CD4-positive, alpha-beta T cell treated with Interleukin-10 for 1 hour (primary cell): ENCODE data around the gene PFKFB1.
"Not testable (repeated sequence)": the region's sequence is repeated elsewhere in the genome, so short reads cannot be mapped to it uniquely, and the experiment has no call there.

ENCODE experiments used
- DNase-seq: peaks from one replicate; pipeline ENCODE4 v3.0.0-alpha.2; 2020

PFKFB1 gene

GRCh38 chrX:54992911-54993622, 921 bp downstream of the PFKFB1 start:
- DNase-seq: no peak

DNA sequence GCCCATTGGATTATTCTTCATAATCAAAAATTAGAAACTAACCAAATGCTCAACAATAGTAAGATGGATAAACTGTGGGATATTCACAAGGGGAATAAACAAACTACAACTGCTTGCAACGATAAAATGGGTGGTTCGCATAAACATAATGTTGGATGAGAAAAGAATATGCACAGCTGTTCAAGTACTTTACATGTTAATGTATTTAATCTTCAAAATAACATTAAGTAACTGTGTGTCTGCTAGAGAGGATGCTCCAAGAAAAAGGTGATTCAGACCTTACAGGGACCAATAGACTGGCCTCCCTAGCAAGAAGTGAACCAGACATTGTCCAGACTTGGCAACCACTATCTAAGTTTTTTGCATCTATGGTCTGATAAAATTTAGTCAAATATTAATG, 2.3 kb downstream of the PFKFB1 start:
- no peak for DNase-seq

DNA sequence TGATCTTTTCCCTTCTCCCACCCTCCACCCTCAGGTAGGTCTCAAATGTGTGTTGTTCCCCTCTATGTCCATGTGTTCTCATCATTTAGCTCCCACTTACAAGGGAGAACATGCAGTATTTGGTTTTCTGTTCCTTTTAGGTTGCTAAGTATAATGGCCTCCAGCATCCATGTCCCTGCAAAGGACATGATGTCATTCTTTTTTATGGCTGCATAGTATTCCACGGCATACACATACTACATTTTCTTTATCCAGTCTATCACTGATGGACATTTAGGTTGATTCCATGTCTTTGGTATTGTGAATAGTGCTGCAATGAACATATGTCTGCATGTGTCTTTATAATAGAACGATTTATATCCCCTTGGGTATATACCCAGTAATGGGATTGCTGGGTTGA, 10.7 kb downstream of the PFKFB1 start:
- DNase-seq: not testable (repeated sequence)

- DNase-seq: no peak
Measured at GRCh38 chrX:54980334-54980733, 13.7 kb downstream of the PFKFB1 start.

DNA sequence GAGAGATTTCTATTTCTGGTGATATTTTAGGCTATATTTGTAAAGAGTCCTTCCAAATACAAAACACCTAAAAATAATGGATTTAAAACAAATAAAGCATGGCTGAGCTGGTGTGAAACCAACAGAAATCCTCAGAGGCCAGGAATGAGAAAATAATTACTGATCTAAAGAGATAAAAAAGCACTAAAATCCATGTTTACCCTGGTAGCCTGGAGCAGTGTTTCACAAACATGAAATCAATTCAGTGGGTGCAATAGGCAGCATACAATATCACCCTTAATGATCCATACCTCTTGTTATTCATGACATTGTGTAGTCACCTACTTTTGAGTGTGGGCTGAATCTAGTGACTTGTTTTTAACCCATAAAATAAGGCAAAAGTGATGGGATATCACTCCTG, 14.6 kb downstream of the PFKFB1 start:
- no peak for DNase-seq

DNA sequence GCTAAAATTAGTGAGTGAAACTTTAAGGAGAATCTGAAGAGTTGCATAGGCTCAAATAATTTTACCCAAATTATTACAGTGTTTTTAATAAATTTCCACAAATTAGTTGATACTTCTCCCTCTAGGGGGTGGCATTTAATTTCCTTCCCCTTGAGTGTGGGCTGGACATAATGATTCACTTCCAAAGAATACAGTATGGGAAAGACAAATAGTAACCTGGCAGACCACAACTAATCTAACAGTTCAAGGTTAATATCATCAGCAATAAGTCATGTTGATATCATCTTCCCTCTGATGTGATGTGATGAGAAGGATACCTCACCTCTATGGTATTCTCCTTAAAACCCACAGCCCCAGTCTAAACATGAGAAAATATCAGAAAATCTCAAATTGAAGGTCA, 15.5 kb downstream of the PFKFB1 start:
- no peak for DNase-seq

GRCh38 chrX:54977387-54977786, 16.6 kb downstream of the PFKFB1 start:
- no peak for DNase-seq

DNA sequence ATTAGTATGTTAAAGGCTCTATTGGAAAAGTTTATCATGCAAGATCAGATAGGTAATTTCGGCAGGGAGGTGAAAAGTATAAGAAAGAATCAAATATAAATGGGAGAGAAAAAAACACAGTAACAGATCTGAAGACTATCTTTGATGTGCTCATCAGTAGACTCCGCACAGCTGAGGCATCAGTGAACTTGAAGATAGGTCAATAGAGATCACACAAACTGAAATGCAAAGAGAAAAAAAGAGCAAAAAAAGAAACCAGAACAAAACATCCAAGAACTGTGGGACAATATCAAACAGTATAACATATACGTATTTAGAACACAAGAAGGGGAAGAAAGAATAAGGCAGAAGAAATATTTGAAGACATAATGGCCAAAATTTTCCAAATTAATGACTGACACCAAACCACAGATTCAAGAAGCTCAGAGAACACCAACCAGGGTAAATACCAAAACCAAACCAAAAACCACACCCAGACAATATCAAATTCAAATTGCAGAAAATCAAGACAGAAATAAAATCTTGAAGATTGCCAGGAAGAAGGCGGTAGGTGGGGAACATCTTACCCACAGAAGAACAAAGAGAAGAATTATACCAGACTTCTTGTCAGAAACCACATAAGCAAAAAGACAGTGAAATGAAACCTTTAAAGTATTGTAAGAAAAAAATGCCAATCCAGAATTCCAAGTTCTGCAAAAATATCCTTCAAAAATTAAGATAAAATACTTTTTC, 29.1 kb downstream of the PFKFB1 start:
- DNase-seq: peak; percentile 15

DNA sequence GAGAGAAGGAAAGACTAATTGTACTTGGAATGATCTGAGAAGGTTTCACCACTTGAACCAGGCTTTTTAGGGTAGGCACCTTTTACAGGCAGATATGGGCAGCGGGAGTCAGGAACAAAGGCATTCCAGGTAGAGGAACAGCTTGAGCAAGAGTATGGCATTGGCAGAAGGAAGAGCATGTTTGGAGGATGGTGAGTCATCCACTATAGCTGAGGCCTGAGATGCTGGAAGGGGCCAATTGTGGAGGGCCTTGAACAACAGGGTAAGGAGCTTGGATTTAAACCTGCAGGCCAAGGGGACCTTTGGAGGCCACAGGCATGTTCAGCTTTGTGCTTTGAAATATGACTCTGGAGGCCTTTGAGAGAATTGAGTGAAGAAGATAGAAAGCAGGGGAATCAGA, 32.2 kb downstream of the PFKFB1 start:
- no peak for DNase-seq

GRCh38 chrX:54950730-54951375, 43.1 kb downstream of the PFKFB1 start:
- no peak for DNase-seq

DNA sequence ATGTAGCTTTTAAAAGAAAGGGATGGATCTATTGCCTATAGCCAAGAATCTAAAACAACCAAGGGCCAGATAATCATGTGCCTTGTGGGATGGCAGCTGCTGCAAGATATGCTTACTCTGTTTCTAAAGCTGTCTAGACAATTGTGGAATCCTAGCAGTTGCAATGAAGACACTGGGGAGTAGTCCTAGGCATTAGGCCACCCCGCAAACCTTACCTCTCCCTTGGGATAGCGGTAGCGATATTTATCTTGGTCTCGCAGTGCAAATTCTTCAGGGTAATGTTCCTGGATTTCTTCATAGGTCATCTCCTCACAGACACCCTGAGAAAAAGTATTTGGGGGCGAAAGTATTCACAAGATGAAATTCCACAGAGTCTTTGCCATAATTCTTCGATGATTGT, 48.8 kb downstream of the PFKFB1 start:
- no peak for DNase-seq

- no peak for DNase-seq
Measured at GRCh38 chrX:54944816-54945215, 49.2 kb downstream of the PFKFB1 start.

DNA sequence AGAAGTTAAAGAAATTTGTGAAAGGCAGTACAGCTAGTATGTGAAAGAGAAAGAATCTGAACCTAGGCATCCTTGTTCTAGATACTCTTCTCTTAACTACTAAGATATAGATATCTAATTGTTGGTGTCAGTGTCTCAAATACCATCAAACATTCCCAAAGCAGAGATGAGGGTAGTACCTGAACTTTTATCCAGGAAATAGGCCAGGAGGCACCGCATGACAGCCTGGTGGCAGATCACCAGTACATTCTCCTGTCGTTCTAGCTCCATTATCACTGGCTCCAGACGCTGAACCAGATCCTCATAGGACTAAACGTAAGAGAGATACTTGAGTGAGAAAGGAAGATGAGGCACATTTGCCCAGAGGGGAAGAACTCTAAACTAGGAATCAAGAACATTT, 56.6 kb downstream of the PFKFB1 start:
- DNase-seq: no peak

DNA sequence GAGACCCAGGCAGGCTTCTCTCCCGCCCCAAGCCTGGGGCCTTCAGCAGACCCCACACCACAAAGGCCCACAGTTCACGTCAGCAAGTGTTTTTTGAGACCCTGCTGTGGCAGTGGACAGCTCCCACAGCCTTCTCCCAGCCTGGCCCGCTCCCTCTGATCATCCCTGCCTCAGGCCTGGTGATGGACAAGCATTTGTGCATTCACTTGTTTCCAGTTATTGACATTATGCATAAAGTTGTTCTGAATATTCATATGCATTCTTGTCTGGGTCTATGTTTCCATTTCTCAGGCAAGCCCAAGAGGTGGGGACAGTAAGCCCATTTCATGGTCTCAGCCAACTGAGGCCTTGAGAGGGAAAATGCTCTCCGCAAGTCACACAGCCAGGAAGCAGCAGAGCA, 58.7 kb downstream of the PFKFB1 start:
- no peak for DNase-seq

GRCh38 chrX:54934890-54935289, 59.1 kb downstream of the PFKFB1 start:
- DNase-seq: no peak

GRCh38 chrX:54934058-54934457, 59.9 kb downstream of the PFKFB1 start:
- DNase-seq: no peak

DNA sequence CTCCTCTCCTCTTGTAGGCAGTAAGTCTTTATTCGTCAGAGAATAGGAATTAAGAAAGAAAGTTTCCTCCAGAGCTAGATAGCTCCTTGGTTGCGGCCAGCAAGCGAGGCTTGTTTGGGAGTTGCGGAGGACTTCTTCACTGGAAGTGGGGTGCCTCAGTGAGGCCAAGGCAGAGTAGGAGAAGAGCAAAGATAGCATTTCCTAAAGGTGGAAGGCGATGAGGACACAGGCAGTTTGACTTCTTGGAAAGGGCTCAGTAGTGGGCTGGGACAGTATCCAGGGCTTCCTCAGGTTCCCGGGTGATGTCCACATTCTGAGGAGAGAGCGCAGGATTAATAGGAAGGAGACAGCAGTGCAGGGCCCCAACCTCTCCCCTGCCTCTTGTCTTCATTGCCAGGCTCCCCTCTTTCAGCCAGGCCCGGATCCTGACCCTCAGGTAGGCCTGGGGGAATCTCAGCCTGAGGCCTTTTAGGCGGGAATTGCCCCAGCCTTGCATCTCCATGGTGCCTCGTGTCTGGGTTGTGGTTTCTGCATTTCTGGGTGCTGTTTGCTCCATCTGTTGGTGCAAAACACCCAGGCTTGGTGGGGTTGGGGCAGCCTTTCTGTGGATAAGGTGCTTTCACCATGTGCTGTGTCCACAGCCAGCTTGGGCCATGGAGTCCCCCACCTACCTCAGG, 60.7 kb downstream of the PFKFB1 start:
- no peak for DNase-seq

GRCh38 chrX:54931107-54931506, 62.9 kb downstream of the PFKFB1 start:
- DNase-seq: no peak

GRCh38 chrX:54930291-54931049, 63.5 kb downstream of the PFKFB1 start:
- no peak for DNase-seq

DNA sequence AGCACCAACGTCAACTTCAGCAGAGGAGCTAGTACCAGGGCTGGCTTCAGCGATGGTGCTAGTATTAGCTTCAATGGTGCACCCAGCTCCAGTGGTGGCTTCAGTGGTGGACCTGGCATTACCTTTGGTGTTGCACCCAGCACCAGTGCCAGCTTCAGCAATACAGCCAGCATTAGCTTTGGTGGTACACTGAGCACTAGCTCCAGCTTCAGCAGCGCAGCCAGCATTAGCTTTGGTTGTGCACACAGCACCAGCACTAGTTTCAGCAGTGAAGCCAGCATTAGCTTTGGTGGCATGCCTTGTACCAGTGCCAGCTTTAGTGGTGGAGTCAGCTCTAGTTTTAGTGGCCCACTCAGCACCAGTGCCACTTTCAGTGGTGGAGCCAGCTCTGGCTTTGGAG, 65.1 kb downstream of the PFKFB1 start:
- DNase-seq: no peak

- no peak for DNase-seq
Measured at GRCh38 chrX:54926978-54927377, 67.0 kb downstream of the PFKFB1 start.

GRCh38 chrX:54923376-54923775, 70.6 kb downstream of the PFKFB1 start:
- DNase-seq: no peak

DNA sequence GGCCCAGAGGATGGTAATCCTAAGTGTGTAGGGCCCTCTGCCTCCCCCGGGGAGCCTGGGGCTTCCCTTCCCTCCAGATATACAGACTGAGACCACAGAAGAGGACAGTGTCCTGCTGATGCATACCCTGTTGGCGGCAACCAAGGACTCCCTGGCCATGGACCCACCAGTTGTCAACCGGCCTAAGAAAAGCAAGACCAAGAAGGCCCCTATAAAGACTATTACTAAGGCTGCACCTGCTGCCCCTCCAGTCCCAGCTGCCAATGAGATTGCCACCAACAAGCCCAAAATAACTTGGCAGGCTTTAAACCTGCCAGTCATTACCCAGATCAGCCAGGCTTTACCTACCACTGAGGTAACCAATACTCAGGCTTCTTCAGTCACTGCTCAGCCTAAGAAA, 71.4 kb downstream of the PFKFB1 start:
- no peak for DNase-seq
